Measurements from ENCODE around the gene TNS1. TPM values are rescaled to one million over a fixed set of nuclear protein-coding genes. Genes with fewer than 3 reads are reported as not detected.
"Not testable (repeated sequence)": the region's sequence is repeated elsewhere in the genome, so short reads cannot be mapped to it uniquely, and the experiment has no call there.

The TNS1 gene
- total RNA-seq, 4 donors from 2014 or later, result 169 to 316 (median 229) TPM

DNA sequence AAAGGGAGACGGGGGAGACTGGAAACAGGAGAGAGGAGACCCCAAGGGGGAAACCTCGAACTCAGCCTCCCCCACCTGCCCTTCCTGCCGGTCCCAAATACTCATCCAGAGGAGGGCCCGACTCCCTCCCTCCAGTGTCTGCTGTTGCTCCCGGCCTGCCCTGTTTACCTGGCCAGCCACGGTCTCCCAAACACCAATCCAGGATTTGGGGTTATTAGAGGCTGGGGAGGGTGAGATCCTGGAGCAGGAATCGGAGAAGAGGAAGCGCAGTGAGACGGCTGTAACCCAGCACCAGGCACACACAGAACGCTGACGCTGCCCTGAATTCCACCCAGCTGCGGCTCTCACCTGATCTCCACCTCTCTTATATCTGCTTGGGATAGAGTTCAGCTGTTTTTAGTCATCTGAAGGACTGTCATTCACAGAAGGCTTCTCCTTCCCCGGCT is 213.0 kb downstream of the TNS1 start:
- peaks cover 0 to 3% of the 10 kb centered on the region in 2 donors for H3K36me3 ChIP-seq
- no peaks in the 10 kb centered on the region for H3K9me3 ChIP-seq
- intact Hi-C loops (cut with DNase I), result loop anchor here (2.0 to 10.0 kb wide), 3 partner anchors 98 to 275 kb away; partner anchors contain the start of gene RUFY4
- TF ChIP-seq POLR2A (IDR thresholded peaks at IDR 0.05), result no peak
- TF ChIP-seq CTCF (IDR thresholded peaks at IDR 0.05), result no peak
- H3K27me3 ChIP-seq, result no peaks in the 10 kb centered on the region
- DNase-seq, result no peak
- H3K27ac ChIP-seq, result peak overlapping the region in 2 of 3 donors; percentile 18 to 33
- peaks cover 0 to 20% of the 10 kb centered on the region in 2 donors for H3K4me1 ChIP-seq
- 71 to 77% methylated on average over 13 of the region's 13 CpGs for WGBS, 2 donors
- H3K4me3 ChIP-seq (replicated peaks in 1 of 3), result no peak overlapping the region

GRCh38 chr2:217789003-217789735 is 213.6 kb downstream of the TNS1 start:
- TF ChIP-seq CTCF (IDR thresholded peaks at IDR 0.05), result peak; percentile 95 to 99 (median 98)
- no peak for TF ChIP-seq POLR2A (IDR thresholded peaks at IDR 0.05)
- peak; percentile 89 to 90 for DNase-seq
- Histone ChIP-seq H3K27ac (peak overlapping the region; percentile 11 to 60 (median 43)), H3K36me3 (peaks cover 0 to 3% of the 10 kb centered on the region in 2 donors), H3K27me3 (no peaks in the 10 kb centered on the region), H3K9me3 (no peaks in the 10 kb centered on the region), H3K4me3 (replicated peaks in 1 of 3) (no peak overlapping the region), H3K4me1 (peaks cover 0 to 19% of the 10 kb centered on the region in 2 donors)
- intact Hi-C loops (cut with DNase I), result loop anchor here (2.0 to 10.0 kb wide), 2 partner anchors 200 to 276 kb away; partner anchors contain the start of gene RUFY4
- 30 to 37% methylated on average over 15 of the region's 15 CpGs for WGBS, 2 donors

DNA sequence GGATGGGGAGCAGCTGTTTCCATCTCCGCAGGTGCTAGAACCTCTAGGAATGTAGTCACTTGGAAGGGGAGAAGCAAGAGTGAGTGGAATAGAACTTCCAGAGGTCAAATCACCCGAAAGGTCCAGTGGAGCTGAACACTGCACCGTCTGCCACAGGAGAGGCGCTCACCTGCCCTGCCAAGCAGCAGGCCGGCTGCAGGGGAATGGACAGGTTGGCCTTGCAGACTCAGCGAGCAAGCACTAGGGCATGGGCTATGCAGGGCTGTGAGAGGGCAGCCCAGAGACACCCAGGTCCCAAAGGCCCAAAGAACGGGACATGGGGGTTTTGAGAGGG is 214.2 kb downstream of the TNS1 start:
- Histone ChIP-seq H3K4me1 (peaks cover 0 to 14% of the 10 kb centered on the region in 2 donors), H3K9me3 (no peaks in the 10 kb centered on the region), H3K27ac (peak overlapping the region; percentile 11 to 60 (median 43)), H3K4me3 (replicated peaks in 1 of 3) (no peak overlapping the region), H3K36me3 (peaks cover 0 to 3% of the 10 kb centered on the region in 2 donors), H3K27me3 (no peaks in the 10 kb centered on the region)
- intact Hi-C loops (cut with DNase I), result loop anchor here (2.0 to 10.0 kb wide), 2 partner anchors 200 to 276 kb away; partner anchors contain the start of gene RUFY4
- TF ChIP-seq CTCF (IDR thresholded peaks at IDR 0.05), result no peak
- TF ChIP-seq POLR2A (IDR thresholded peaks at IDR 0.05), result no peak
- 82 to 90% methylated on average over 6 to 7 of the region's 7 CpGs for WGBS, 2 donors
- no peak for DNase-seq

DNA sequence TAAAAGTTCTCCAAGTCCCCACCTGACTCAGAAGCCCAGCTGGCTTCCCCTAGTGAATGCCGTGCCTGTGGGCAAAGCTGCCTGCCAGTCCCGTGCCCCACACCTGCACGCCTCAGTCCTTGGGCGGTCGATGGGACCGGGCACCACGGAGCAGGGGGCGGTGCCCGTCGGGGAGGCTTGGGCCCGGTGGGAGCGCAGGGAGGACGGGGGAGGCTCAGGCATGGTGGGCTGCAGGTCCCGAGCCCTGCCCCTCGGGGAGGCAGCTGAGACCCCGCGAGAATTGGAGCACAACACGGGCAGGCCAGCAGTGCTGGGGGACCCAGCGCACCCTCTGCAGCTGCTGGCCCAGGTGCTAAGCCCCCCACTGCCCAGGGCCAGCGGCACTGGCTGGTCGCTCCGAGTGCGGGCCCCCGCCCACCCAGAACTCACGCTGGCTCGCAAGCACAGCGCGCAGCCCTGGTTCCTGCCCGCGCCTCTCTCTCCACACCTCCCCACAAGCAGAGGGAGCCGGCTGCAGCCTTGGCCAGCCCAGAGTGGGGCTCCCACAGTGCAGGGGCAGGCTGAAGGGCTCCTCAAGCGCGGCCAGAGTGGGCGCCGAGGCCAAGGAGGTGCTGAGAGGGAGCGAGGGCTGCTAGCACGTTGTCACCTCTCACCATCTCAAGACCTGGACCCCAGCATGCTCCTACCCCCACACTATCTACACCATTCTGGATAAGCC is 215.5 kb downstream of the TNS1 start:
- DNase-seq, result no peak
- peaks cover 0 to 11% of the 10 kb centered on the region in 2 donors for H3K4me1 ChIP-seq
- no peak for TF ChIP-seq POLR2A (IDR thresholded peaks at IDR 0.05)
- no peak for TF ChIP-seq CTCF (IDR thresholded peaks at IDR 0.05)
- H3K27ac ChIP-seq, result no peak overlapping the region
- H3K27me3 ChIP-seq, result no peaks in the 10 kb centered on the region
- no peak overlapping the region for H3K4me3 ChIP-seq (replicated peaks in 1 of 3)
- intact Hi-C loops (cut with DNase I), result loop anchor here (2.0 to 10.0 kb wide), 3 partner anchors 207 to 277 kb away; partner anchors contain the start of gene RUFY4
- 97% methylated on average over 21 to 29 of the region's 37 CpGs for WGBS, 2 donors
- peaks cover 0 to 3% of the 10 kb centered on the region in 2 donors for H3K36me3 ChIP-seq
- H3K9me3 ChIP-seq, result no peaks in the 10 kb centered on the region

DNA sequence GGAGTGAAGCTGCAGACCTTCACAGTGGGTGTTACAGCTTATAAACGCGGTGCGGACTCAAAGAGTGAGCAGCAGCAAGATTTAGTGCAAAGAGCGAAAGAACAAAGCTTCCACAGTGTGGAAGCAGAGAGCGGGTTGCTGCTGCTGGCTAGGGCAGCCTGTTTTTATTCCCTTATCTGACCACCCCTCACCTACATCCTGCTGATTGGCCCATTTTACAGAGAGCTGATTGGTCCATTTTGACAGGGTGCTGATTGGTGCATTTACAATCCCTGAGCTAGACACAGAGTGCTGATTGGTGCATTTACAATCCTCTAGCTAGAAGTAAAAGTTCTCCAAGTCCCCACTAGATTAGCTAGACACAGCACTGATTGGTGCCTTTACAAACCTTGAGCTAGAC is 216.2 kb downstream of the TNS1 start:
- 99% methylated on average over 5 of the region's 5 CpGs for WGBS, 2 donors
- not testable (repeated sequence) for H3K27ac ChIP-seq
- peaks cover 0 to 11% of the 10 kb centered on the region in 2 donors for H3K4me1 ChIP-seq

More for the DNA sequence above, 216.2 kb downstream of the TNS1 start:
- not testable (repeated sequence) for DNase-seq; H3K4me3 ChIP-seq (replicated peaks in 1 of 3); H3K27me3 ChIP-seq; H3K36me3 ChIP-seq; H3K9me3 ChIP-seq
- intact Hi-C loops (cut with DNase I), result loop anchor here (2.0 to 10.0 kb wide), 3 partner anchors 208 to 278 kb away; partner anchors contain the start of gene RUFY4

All from thyroid gland (tissue), 4 donors.